SK-N-SH treated with all-trans-retinoic acid at 6 μM for 48 hours (cell line): ENCODE results near the gene BRAP.

Experiments used
- ISL1 ChIP-seq: fragments of 250-450 bp; sonication (Bioruptor Pico); IDR thresholded peaks from 2 replicates; pipeline ENCODE4 v2.1.2; 2022; ENCODE audit warnings: mild to moderate bottlenecking, moderate library complexity
- TOX ChIP-seq: fragments of 250-450 bp; sonication (Bioruptor Pico); IDR thresholded peaks from 2 replicates; pipeline ENCODE4 v1.8.0; 2021; ENCODE audit warnings: mild to moderate bottlenecking, moderate library complexity, borderline replicate concordance
- ZNF8 ChIP-seq: fragments of 450-650 bp; formaldehyde crosslinking; IDR thresholded peaks from 2 replicates; pipeline ENCODE4 v1.5.0; 2020; ENCODE audit warnings: mild to moderate bottlenecking, moderate library complexity

- TF ChIP-seq ISL1 (CRISPR knock-in tag) (no peak), TOX (CRISPR knock-in tag) (no peak), ZNF8 (CRISPR knock-in tag) (no peak)
Observed at GRCh38 chr12:111605911-111606766, 79.6 kb downstream of the BRAP start.
